NB4 (cell line): ENCODE measurements around the gene HSFX3.

Experiments used
- DNase-seq: peaks from one replicate; pipeline ENCODE4 v3.0.0; 2010; ENCODE audit warnings: low read depth
- H3K4me3 ChIP-seq: one replicate; pipeline ENCODE4 v1.5.1; 2011; ENCODE audit warnings: mild to moderate bottlenecking, low read depth, low read length, moderate library complexity
- MYC ChIP-seq: IDR thresholded peaks from 2 replicates; pipeline ENCODE4 v1.6.1; 2011; ENCODE audit warnings: low read depth, low read length
- POLR2A ChIP-seq: IDR thresholded peaks from 2 replicates; pipeline ENCODE4 v1.6.1; 2011; ENCODE audit warnings: mild to moderate bottlenecking; ENCODE audit not compliant: insufficient read length; ENCODE audit errors: extremely low read depth
- TF ChIP-seq, protein P1 (sequence below): IDR thresholded peaks from one replicate; pipeline ENCODE4 v1.5.1; 2012; ENCODE audit warnings: low read depth, low read length
- TF ChIP-seq, protein P2 (sequence below): IDR thresholded peaks from 2 replicates; pipeline ENCODE4 v1.6.1; 2011; ENCODE audit warnings: low read depth, low read length

The HSFX3 gene

DNA sequence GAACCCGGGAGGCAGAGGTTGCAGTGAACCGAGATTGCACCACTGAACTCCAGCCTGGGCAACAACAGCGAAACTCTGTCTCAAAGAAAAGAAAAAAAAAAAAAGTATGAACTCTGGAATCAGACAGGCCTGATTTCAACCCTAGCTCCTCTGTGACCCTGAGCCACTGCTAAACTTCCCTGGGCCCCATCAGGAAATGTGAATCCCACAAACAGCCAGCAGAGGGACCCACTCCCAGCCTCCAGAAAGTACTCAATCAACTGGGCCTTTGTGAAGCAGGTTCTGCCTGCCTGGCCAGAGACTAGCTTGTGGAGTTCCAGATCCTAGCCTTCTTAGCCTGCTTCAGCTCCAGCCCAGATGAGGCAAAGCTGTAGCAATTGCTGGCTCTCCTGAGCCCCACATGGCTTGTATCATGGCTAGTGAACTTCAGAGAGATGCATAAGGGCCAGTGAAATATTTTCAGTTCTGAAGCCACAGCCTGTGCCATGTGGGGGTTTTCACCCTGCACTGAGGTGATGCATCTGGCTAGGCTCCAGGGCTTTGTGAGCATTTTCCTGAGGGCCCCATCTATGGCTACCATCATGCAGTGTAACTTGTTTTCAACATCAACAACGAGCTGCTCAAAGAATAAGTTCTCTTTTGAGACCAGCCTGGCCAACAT lies 37.4 kb downstream of the HSFX3 start:
- TF ChIP-seq, protein P1, sequence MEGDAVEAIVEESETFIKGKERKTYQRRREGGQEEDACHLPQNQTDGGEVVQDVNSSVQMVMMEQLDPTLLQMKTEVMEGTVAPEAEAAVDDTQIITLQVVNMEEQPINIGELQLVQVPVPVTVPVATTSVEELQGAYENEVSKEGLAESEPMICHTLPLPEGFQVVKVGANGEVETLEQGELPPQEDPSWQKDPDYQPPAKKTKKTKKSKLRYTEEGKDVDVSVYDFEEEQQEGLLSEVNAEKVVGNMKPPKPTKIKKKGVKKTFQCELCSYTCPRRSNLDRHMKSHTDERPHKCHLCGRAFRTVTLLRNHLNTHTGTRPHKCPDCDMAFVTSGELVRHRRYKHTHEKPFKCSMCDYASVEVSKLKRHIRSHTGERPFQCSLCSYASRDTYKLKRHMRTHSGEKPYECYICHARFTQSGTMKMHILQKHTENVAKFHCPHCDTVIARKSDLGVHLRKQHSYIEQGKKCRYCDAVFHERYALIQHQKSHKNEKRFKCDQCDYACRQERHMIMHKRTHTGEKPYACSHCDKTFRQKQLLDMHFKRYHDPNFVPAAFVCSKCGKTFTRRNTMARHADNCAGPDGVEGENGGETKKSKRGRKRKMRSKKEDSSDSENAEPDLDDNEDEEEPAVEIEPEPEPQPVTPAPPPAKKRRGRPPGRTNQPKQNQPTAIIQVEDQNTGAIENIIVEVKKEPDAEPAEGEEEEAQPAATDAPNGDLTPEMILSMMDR, result peak; percentile 62
- no peak for TF ChIP-seq POLR2A
- TF ChIP-seq, protein P2, sequence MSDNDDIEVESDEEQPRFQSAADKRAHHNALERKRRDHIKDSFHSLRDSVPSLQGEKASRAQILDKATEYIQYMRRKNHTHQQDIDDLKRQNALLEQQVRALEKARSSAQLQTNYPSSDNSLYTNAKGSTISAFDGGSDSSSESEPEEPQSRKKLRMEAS, result no peak
- no peak for TF ChIP-seq MYC
- DNase-seq, result peak; percentile 68
- no peak overlapping the region for H3K4me3 ChIP-seq

DNA sequence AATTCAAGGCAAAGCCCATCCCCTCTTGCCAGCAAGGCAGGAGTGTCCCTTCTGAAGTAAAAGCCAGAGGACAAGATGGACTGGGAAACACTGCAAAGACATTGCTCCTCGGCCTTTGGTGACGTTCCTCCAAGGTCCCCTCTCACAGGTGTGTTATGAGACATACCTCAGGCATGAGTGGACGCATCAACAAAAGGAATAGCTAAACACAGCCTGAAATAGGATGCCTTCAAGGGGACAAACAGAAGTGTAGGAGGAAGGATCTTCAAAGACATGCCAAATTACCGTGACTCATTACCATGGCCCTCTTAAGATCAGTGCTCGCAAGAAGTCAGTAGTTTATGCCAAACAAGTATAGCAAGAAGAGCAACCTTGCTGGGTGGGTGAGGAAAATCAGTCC lies 38.6 kb downstream of the HSFX3 start:
- no peak overlapping the region for H3K4me3 ChIP-seq
- TF ChIP-seq, protein P2, result no peak
- TF ChIP-seq MYC (no peak), POLR2A (no peak)
- TF ChIP-seq, protein P1, result no peak
- DNase-seq, result no peak

DNA sequence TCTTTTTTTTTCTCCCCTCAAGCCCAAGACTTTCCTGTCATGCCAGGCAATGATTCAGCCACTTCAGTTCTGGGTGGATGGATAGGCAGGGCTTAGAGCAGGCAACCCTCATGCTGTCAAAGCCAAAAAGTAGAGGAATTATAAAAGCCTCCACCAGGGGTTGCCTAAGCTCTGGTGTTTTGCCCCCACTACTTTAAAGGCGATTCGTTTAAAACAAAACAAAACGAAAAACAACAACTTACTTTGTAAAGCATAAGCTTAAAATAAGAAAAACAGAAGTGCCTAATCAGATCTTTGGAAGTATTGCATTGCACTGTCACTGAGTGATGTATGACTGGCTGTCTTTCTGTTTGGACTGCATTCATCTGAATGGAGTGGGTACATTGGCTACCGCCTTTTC lies 39.3 kb downstream of the HSFX3 start:
- H3K4me3 ChIP-seq, result no peak overlapping the region
- peak; percentile 25 for DNase-seq
- TF ChIP-seq, protein P1, result peak; percentile 2
- TF ChIP-seq, protein P2, result no peak

DNA sequence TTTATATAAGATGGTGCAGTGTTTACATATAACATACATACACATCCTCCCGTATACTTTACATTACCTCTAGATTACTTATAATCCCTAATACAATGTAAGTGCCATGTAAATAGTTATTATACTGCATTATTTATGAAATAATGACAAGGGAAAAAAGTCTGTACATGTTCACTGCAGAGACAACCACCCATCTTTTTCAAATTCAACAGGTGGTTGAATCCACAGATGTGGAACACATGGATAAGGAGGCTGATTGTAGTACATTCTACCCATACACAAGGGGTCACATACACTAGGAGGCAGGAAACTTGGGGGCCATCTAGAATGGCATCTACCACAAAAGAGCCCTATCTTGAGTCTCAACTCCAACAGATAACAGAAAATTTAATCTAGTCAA lies 41.3 kb downstream of the HSFX3 start:
- no peak overlapping the region for H3K4me3 ChIP-seq
- no peak for TF ChIP-seq MYC
- TF ChIP-seq, protein P2, result no peak
- TF ChIP-seq POLR2A, result no peak
- TF ChIP-seq, protein P1, result no peak
- DNase-seq, result no peak

GRCh38 chrX:149506349-149506748 lies 43.4 kb downstream of the HSFX3 start:
- no peak overlapping the region for H3K4me3 ChIP-seq
- no peak for DNase-seq
- TF ChIP-seq MYC (no peak), POLR2A (no peak)
- TF ChIP-seq, protein P1, result no peak
- TF ChIP-seq, protein P2, result no peak
